Measurements from ENCODE around the gene DIAPH1.

Gene DIAPH1

GRCh38 chr5:141504216-141504615 is 114.6 kb downstream of the DIAPH1 start:
- Histone ChIP-seq H4K20me1 (ENCODE audit: insufficient read depth, low read length, poor library complexity, severe bottlenecking) (no peaks in the 10 kb centered on the region), H3K79me2 (ENCODE audit: insufficient read depth, low read length) (no peaks in the 10 kb centered on the region), H3K9me2 (replicated peaks; ENCODE audit: low read depth, low read length) (no peaks in the 10 kb centered on the region), H3K36me3 (ENCODE audit: insufficient read depth, low read length) (no peaks in the 10 kb centered on the region), H3F3A (ENCODE audit: low read depth) (no peaks in the 10 kb centered on the region), H2AFZ (ENCODE audit: low read length) (no peak overlapping the region), H3K4me3 (ENCODE audit: low read length, poor library complexity, severe bottlenecking) (no peak overlapping the region), H3K9ac (ENCODE audit: low read depth, low read length, poor library complexity, severe bottlenecking) (no peak overlapping the region), H3K9me3 (ENCODE audit: insufficient read depth, low read depth, low read length) (no peaks in the 10 kb centered on the region), H3K27me3 (ENCODE audit: insufficient read depth, low read length, poor library complexity, severe bottlenecking) (no peaks in the 10 kb centered on the region), H3K4me2 (ENCODE audit: low read depth, low read length, poor library complexity, severe bottlenecking) (no peak overlapping the region), H3K4me1 (ENCODE audit: insufficient read depth, low read length, poor library complexity, severe bottlenecking) (no peaks in the 10 kb centered on the region)
- TF ChIP-seq EZH2phosphoT487 (IDR thresholded peaks at IDR 0.05; ENCODE audit: borderline replicate concordance) (no peak), CTCF (conservative IDR thresholded peaks at IDR 0.05; ENCODE audit: low read length) (no peak)

GRCh38 chr5:141503681-141504080 is 115.1 kb downstream of the DIAPH1 start:
- no peak overlapping the region for H3K4me2 ChIP-seq (ENCODE audit: low read depth, low read length, poor library complexity, severe bottlenecking)
- H3K27me3 ChIP-seq (ENCODE audit: insufficient read depth, low read length, poor library complexity, severe bottlenecking) = no peaks in the 10 kb centered on the region
- H3F3A ChIP-seq (ENCODE audit: low read depth) = no peaks in the 10 kb centered on the region
- no peak overlapping the region for H3K4me3 ChIP-seq (ENCODE audit: low read length, poor library complexity, severe bottlenecking)
- H2AFZ ChIP-seq (ENCODE audit: low read length) = no peak overlapping the region
- H3K4me1 ChIP-seq (ENCODE audit: insufficient read depth, low read length, poor library complexity, severe bottlenecking) = no peaks in the 10 kb centered on the region
- no peak overlapping the region for H3K9ac ChIP-seq (ENCODE audit: low read depth, low read length, poor library complexity, severe bottlenecking)
- no peaks in the 10 kb centered on the region for H3K36me3 ChIP-seq (ENCODE audit: insufficient read depth, low read length)
- H3K9me2 ChIP-seq (replicated peaks; ENCODE audit: low read depth, low read length) = no peaks in the 10 kb centered on the region
- H3K79me2 ChIP-seq (ENCODE audit: insufficient read depth, low read length) = no peaks in the 10 kb centered on the region
- no peak for TF ChIP-seq CTCF (conservative IDR thresholded peaks at IDR 0.05; ENCODE audit: low read length)
- TF ChIP-seq EZH2phosphoT487 (IDR thresholded peaks at IDR 0.05; ENCODE audit: borderline replicate concordance) = no peak
- no peaks in the 10 kb centered on the region for H4K20me1 ChIP-seq (ENCODE audit: insufficient read depth, low read length, poor library complexity, severe bottlenecking)
- no peaks in the 10 kb centered on the region for H3K9me3 ChIP-seq (ENCODE audit: insufficient read depth, low read depth, low read length)

- H3K27me3 ChIP-seq (ENCODE audit: insufficient read depth, low read length, poor library complexity, severe bottlenecking) = no peaks in the 10 kb centered on the region
- H3K9ac ChIP-seq (ENCODE audit: low read depth, low read length, poor library complexity, severe bottlenecking) = no peak overlapping the region
- no peaks in the 10 kb centered on the region for H3K4me1 ChIP-seq (ENCODE audit: insufficient read depth, low read length, poor library complexity, severe bottlenecking)
- no peaks in the 10 kb centered on the region for H3K36me3 ChIP-seq (ENCODE audit: insufficient read depth, low read length)
- no peak overlapping the region for H3K4me3 ChIP-seq (ENCODE audit: low read length, poor library complexity, severe bottlenecking)
- TF ChIP-seq EZH2phosphoT487 (IDR thresholded peaks at IDR 0.05; ENCODE audit: borderline replicate concordance) (no peak), CTCF (conservative IDR thresholded peaks at IDR 0.05; ENCODE audit: low read length) (no peak)
- no peaks in the 10 kb centered on the region for H3F3A ChIP-seq (ENCODE audit: low read depth)
- H3K9me3 ChIP-seq (ENCODE audit: insufficient read depth, low read depth, low read length) = no peaks in the 10 kb centered on the region
- H2AFZ ChIP-seq (ENCODE audit: low read length) = no peak overlapping the region
- no peak overlapping the region for H3K4me2 ChIP-seq (ENCODE audit: low read depth, low read length, poor library complexity, severe bottlenecking)
- no peaks in the 10 kb centered on the region for H3K9me2 ChIP-seq (replicated peaks; ENCODE audit: low read depth, low read length)
- H3K79me2 ChIP-seq (ENCODE audit: insufficient read depth, low read length) = no peaks in the 10 kb centered on the region
- no peaks in the 10 kb centered on the region for H4K20me1 ChIP-seq (ENCODE audit: insufficient read depth, low read length, poor library complexity, severe bottlenecking)
These were observed 117.0 kb downstream of the DIAPH1 start for GRCh38 chr5:141501761-141502160.
